GM06990 (cell line): Measurements from ENCODE around the gene GRHL3.

ENCODE experiments used
- DNase-seq: peaks from one replicate; pipeline ENCODE4 v3.0.0-alpha.2; 2011; ENCODE audit not compliant: insufficient read length; ENCODE audit errors: extremely low read depth
- H3K27me3 ChIP-seq: replicated peaks from 2 replicates; pipeline ENCODE4 v1.6.0; 2011; ENCODE audit warnings: low read length; ENCODE audit not compliant: control insufficient read depth, insufficient read depth
- H3K36me3 ChIP-seq: 2 replicates; pipeline ENCODE4 v1.5.1; 2011; ENCODE audit warnings: low read length; ENCODE audit not compliant: control insufficient read depth, insufficient read depth
- H3K4me3 ChIP-seq: replicated peaks from 2 replicates; pipeline ENCODE4 v1.5.1; 2011; ENCODE audit warnings: low read depth, mild to moderate bottlenecking, control low read depth, low read length
- TF ChIP-seq, protein P1 (sequence below): IDR thresholded peaks from 2 replicates; pipeline ENCODE4 v1.5.1; 2011; ENCODE audit warnings: low read length, control low read depth, mild to moderate bottlenecking, inconsistent platforms; ENCODE audit not compliant: insufficient read depth, poor library complexity, severe bottlenecking

Gene GRHL3

DNA sequence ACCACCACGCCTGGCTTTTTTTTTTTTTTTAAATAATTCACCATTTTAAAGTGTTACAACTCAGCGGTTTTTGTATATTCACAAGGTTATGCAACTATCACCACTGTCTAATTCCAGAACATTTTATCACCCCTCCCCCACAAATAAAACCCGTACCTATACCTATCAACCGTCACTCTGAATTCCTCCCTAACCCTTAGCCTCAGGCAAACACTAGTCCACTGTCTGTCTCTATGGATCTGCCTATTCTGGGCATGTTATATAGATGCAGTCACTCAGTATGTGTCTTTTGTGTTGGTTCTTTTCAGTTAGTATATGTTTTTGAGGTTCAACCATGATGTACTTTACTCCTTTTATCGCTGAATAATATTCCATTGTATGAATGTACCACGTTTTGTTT is 19.3 kb upstream of the GRHL3 start:
- TF ChIP-seq, protein P1, sequence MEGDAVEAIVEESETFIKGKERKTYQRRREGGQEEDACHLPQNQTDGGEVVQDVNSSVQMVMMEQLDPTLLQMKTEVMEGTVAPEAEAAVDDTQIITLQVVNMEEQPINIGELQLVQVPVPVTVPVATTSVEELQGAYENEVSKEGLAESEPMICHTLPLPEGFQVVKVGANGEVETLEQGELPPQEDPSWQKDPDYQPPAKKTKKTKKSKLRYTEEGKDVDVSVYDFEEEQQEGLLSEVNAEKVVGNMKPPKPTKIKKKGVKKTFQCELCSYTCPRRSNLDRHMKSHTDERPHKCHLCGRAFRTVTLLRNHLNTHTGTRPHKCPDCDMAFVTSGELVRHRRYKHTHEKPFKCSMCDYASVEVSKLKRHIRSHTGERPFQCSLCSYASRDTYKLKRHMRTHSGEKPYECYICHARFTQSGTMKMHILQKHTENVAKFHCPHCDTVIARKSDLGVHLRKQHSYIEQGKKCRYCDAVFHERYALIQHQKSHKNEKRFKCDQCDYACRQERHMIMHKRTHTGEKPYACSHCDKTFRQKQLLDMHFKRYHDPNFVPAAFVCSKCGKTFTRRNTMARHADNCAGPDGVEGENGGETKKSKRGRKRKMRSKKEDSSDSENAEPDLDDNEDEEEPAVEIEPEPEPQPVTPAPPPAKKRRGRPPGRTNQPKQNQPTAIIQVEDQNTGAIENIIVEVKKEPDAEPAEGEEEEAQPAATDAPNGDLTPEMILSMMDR = no peak
- no peak for DNase-seq
- Histone ChIP-seq H3K27me3 (no peaks in the 10 kb centered on the region; the same call in 1 of the 2 replicates), H3K4me3 (no peak overlapping the region), H3K36me3 (no peaks in the 10 kb centered on the region)

DNA sequence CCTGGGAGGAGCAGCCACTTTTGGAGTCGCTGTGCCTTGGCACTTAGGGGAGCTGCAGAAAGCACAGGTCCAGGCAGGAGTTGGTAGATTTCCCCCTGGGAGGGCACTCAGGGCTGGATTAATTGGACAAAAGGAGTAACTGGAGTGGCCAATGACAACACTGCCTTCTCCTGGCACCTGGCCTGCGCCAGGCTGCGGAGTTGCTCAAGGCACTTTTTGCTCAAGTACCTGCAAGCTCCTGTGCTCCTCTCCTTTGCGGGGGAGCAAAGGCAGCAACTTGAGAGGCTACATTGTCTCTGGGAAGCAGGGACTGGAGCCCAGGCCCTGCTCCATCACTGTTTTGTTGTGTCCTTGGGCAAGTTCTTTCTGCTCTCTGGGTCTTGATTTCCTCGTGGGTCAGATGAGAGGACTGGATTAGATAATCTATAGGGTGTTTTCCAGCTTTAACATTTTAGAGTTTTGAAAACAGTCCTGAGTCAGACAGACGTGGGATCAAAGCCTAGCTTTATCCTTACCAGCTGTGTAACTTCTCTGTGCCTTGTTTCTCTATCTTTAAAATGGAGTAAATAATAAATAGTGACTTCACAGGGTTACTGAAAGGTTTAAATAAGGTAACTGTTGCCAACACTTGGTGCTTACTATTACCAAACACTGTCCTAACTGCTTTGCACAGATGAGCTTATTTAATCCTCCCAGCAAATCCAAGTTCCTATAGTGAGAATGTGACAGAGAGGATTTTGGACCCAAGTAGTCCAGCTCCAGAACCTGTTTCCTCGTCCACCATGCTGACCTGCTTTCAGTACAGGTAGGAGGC is 18.0 kb upstream of the GRHL3 start:
- TF ChIP-seq, protein P1 = no peak
- Histone ChIP-seq H3K36me3 (no peaks in the 10 kb centered on the region), H3K27me3 (no peaks in the 10 kb centered on the region; the same call in 1 of the 2 replicates), H3K4me3 (no peak overlapping the region)
- DNase-seq = no peak

DNA sequence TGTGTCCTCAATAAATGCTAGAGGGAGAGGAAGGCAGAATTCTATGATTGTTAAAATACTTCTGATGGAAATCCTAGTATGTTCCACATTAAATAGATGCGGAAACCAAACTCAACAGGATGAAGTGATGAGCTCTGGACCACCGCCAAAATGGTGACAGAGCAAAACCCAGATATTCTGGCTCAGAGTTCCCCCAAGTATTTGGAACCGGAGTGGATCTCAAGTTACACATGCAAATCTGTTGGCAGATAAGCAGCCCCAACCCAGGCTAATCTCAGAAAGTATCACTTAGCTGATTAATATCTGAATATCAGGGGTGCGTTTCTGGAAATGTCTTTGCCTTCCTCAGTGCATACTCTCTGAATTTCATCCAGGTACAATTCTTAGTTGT is 17.4 kb upstream of the GRHL3 start:
- Histone ChIP-seq H3K4me3 (no peak overlapping the region), H3K27me3 (no peaks in the 10 kb centered on the region; the same call in 1 of the 2 replicates), H3K36me3 (no peaks in the 10 kb centered on the region)
- no peak for DNase-seq
- TF ChIP-seq, protein P1 = no peak

DNA sequence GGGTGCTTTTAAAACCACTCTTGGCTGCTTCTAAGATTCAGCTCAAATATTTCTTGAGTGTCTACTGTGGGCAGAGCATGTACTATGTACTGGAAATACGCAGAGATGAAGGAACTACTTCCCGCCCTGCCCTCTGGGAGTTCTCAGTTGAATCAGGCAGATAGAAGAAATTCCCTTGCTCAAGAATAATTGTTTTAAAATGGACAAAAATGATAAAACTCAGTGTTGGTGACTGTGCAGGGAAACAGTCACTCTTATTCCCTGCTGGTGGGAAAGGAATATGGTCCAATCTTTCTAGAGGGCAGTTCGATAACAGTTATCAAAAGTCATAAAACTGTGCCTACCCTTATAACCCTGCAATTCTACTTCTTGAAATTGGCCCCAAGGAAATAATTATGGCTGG is 16.9 kb upstream of the GRHL3 start:
- Histone ChIP-seq H3K27me3 (no peaks in the 10 kb centered on the region; the same call in 1 of the 2 replicates), H3K36me3 (no peaks in the 10 kb centered on the region), H3K4me3 (no peak overlapping the region)
- DNase-seq = no peak
- TF ChIP-seq, protein P1 = no peak

DNA sequence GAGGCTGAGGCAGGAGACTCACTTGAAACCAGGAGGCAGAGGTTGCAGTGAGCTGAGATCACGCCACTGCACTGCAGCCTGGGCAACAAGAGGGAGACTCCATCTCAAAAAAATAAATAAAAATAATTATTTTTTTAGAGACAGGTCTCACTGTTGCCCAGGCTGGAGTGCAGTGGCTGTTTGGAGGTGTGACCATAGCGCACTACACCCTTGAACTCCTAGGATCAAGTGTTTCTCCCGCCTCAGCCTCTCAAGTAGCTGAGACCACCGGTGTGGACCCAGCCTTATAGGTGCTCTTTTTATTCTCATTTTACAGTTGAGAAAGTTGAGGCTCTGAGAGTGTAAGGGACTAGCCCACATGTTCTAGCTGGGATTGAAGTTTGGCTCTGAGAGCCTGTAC is 15.6 kb upstream of the GRHL3 start:
- no peaks in the 10 kb centered on the region for H3K27me3 ChIP-seq
- H3K36me3 ChIP-seq = no peaks in the 10 kb centered on the region
- no peak for DNase-seq
- TF ChIP-seq, protein P1 = no peak
- H3K4me3 ChIP-seq = no peak overlapping the region
